ENCODE data around the gene ARRB1.

ARRB1 gene

DNA sequence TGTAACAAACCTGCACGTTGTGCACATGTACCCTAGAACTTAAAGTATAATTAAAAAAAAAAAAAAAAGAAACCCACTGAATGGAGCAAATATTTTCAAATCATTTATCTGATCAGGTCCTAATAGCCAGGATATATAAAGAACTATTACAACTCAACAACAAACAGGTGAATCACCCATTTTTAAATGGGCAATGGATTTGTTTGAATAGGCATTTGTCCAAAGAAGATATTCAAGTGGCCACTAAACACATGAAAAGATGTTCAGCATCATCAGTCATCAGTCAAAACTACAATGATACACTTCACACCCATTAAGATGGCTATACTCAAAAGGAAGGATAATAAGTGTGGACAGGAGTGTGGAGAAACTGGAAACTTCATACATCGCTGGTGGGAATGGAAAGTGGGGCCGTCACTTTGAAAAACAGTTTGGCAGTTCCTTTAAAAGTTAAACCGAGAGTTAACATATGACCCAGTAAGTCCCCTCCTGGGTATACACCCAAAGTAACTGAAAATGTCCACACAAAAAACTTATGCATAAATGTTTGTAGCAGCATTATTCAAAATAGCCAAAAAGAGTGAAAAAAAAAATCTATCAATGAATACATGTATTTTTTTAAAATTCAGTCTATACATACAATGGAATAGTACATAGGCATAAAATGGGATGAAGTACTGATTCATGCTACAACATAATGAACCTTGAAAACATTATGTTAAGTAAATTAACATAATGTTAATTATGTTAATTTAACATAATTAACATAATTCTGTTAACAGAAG is 53.1 kb downstream of the ARRB1 start:
- no peak overlapping the region for H3K27ac ChIP-seq (ENCODE audit: low read length)
- DNase-seq = no peak
- no peak overlapping the region for H3K4me2 ChIP-seq (ENCODE audit: low read depth, low read length)
- no peaks in the 10 kb centered on the region for H3K79me2 ChIP-seq (ENCODE audit: low read length)
- H3K9ac ChIP-seq (ENCODE audit: low read length) = no peak overlapping the region
- no peaks in the 10 kb centered on the region for H3K36me3 ChIP-seq (replicated peaks; ENCODE audit: insufficient read depth, low read length)
- H4K20me1 ChIP-seq (ENCODE audit: insufficient read depth, low read length) = no peaks in the 10 kb centered on the region
- no peak overlapping the region for H3K4me3 ChIP-seq (ENCODE audit: low read length)
- TF ChIP-seq EZH2 (optimal IDR thresholded peaks at IDR 0.05; ENCODE audit: low read depth, low read length) = no peak
- TF ChIP-seq, protein P1, sequence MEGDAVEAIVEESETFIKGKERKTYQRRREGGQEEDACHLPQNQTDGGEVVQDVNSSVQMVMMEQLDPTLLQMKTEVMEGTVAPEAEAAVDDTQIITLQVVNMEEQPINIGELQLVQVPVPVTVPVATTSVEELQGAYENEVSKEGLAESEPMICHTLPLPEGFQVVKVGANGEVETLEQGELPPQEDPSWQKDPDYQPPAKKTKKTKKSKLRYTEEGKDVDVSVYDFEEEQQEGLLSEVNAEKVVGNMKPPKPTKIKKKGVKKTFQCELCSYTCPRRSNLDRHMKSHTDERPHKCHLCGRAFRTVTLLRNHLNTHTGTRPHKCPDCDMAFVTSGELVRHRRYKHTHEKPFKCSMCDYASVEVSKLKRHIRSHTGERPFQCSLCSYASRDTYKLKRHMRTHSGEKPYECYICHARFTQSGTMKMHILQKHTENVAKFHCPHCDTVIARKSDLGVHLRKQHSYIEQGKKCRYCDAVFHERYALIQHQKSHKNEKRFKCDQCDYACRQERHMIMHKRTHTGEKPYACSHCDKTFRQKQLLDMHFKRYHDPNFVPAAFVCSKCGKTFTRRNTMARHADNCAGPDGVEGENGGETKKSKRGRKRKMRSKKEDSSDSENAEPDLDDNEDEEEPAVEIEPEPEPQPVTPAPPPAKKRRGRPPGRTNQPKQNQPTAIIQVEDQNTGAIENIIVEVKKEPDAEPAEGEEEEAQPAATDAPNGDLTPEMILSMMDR (IDR thresholded peaks at IDR 0.05; ENCODE audit: low read length) = no peak
- no peak for TF ChIP-seq EZH2phosphoT487 (IDR thresholded peaks at IDR 0.05; ENCODE audit: low read length)
- H3K9me2 ChIP-seq (replicated peaks; ENCODE audit: insufficient read depth, low read length) = no peaks in the 10 kb centered on the region
- H3F3A ChIP-seq (ENCODE audit: insufficient read depth, low read length) = no peaks in the 10 kb centered on the region
- no peaks in the 10 kb centered on the region for H3K27me3 ChIP-seq (replicated peaks; ENCODE audit: insufficient read depth, low read length)
- no peak overlapping the region for H2AFZ ChIP-seq (ENCODE audit: low read length)
- no peaks in the 10 kb centered on the region for H3K4me1 ChIP-seq (ENCODE audit: low read length)
- no peaks in the 10 kb centered on the region for H3K9me3 ChIP-seq (replicated peaks; ENCODE audit: insufficient read depth, low read length)

DNA sequence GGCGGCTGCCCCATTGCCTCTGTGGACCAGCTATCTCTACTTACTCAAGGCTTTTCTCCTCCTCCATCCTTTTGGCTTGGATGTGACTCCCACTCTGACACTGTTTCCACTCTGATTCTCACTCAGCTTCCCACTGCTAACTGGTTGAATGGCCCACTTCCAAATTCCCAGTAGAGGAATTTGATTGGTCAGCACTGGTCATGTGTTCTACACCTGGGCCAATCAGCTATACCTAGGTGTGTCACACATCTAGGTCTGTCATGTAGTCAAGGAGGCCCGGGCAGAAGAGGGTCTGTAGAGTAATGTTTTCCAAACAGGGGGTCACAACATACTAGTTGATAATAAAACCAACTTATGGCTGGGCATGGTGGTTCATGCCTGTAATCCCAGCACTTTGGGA is 57.6 kb downstream of the ARRB1 start:
- H3K4me2 ChIP-seq (ENCODE audit: low read depth, low read length) = no peak overlapping the region
- H3K27ac ChIP-seq (ENCODE audit: low read length) = no peak overlapping the region
- H4K20me1 ChIP-seq (ENCODE audit: insufficient read depth, low read length) = no peaks in the 10 kb centered on the region
- H3K9me2 ChIP-seq (replicated peaks; ENCODE audit: insufficient read depth, low read length) = no peaks in the 10 kb centered on the region
- no peak overlapping the region for H3K4me3 ChIP-seq (ENCODE audit: low read length)
- H3K9me3 ChIP-seq (replicated peaks; ENCODE audit: insufficient read depth, low read length) = no peaks in the 10 kb centered on the region
- H2AFZ ChIP-seq (ENCODE audit: low read length) = no peak overlapping the region
- no peak for DNase-seq
- H3K4me1 ChIP-seq (ENCODE audit: low read length) = no peaks in the 10 kb centered on the region
- H3F3A ChIP-seq (ENCODE audit: insufficient read depth, low read length) = no peaks in the 10 kb centered on the region
- H3K9ac ChIP-seq (ENCODE audit: low read length) = no peak overlapping the region
- TF ChIP-seq EZH2phosphoT487 (IDR thresholded peaks at IDR 0.05; ENCODE audit: low read length) (no peak), EZH2 (optimal IDR thresholded peaks at IDR 0.05; ENCODE audit: low read depth, low read length) (no peak)
- TF ChIP-seq, protein P1 (IDR thresholded peaks at IDR 0.05; ENCODE audit: low read length) = no peak
- no peaks in the 10 kb centered on the region for H3K27me3 ChIP-seq (replicated peaks; ENCODE audit: insufficient read depth, low read length)
- H3K79me2 ChIP-seq (ENCODE audit: low read length) = no peaks in the 10 kb centered on the region
- no peaks in the 10 kb centered on the region for H3K36me3 ChIP-seq (replicated peaks; ENCODE audit: insufficient read depth, low read length)

DNA sequence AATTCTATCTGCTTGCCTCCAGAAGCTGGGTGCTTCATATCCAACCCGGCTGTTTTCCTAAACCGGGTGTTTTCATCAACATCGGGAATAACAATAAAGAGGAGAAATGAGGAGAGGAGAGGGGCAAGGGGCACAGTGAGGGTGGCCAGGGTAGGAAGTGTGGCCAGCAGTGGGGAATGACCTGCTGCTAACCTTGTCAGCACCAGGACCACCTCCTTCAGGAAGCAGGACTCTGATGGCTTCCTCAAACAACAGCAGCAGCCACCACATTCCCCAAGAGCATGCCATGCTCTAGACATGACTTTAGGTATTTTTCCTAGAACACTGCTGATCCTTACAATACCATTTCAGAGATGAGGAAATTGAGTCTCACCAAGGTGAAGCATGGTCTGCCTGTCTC is 58.5 kb downstream of the ARRB1 start:
- Histone ChIP-seq H4K20me1 (ENCODE audit: insufficient read depth, low read length) (no peaks in the 10 kb centered on the region), H3K4me3 (ENCODE audit: low read length) (no peak overlapping the region), H3K9me2 (replicated peaks; ENCODE audit: insufficient read depth, low read length) (no peaks in the 10 kb centered on the region), H3K4me2 (ENCODE audit: low read depth, low read length) (no peak overlapping the region), H3K9me3 (replicated peaks; ENCODE audit: insufficient read depth, low read length) (no peaks in the 10 kb centered on the region), H3F3A (ENCODE audit: insufficient read depth, low read length) (no peaks in the 10 kb centered on the region), H3K36me3 (replicated peaks; ENCODE audit: insufficient read depth, low read length) (no peaks in the 10 kb centered on the region), H3K9ac (ENCODE audit: low read length) (no peak overlapping the region), H3K27me3 (replicated peaks; ENCODE audit: insufficient read depth, low read length) (no peaks in the 10 kb centered on the region), H3K4me1 (ENCODE audit: low read length) (no peaks in the 10 kb centered on the region), H2AFZ (ENCODE audit: low read length) (no peak overlapping the region), H3K27ac (ENCODE audit: low read length) (no peak overlapping the region), H3K79me2 (ENCODE audit: low read length) (no peaks in the 10 kb centered on the region)
- no peak for DNase-seq
- no peak for TF ChIP-seq EZH2phosphoT487 (IDR thresholded peaks at IDR 0.05; ENCODE audit: low read length)
- TF ChIP-seq, protein P1 (IDR thresholded peaks at IDR 0.05; ENCODE audit: low read length) = no peak
